SJSA1 (cell line): Measurements from ENCODE around the gene MAP3K6. TPM values are rescaled to one million over a fixed set of nuclear protein-coding genes. Genes with fewer than 3 reads are reported as not detected.

Experiments used
- DNase-seq, 2 experiments: peaks; one replicate each; pipeline ENCODE4 v3.0.0-alpha.2; 2015 to 2020; ENCODE audit warnings: low spot score in 2 of 2, low read depth in 1 of 2
- H3K27ac ChIP-seq: fragments of 250-450 bp; sonication (Bioruptor Pico); 2 replicates; pipeline ENCODE4 v1.5.1; 2020; ENCODE audit warnings: mild to moderate bottlenecking, moderate library complexity
- H3K27me3 ChIP-seq: fragments of 250-450 bp; sonication (Bioruptor Pico); replicated peaks from 2 replicates; pipeline ENCODE4 v1.5.1; 2020; ENCODE audit warnings: mild to moderate bottlenecking, moderate library complexity
- H3K36me3 ChIP-seq: fragments of 250-450 bp; sonication (Bioruptor Pico); 2 replicates; pipeline ENCODE4 v1.5.1; 2020; ENCODE audit warnings: mild to moderate bottlenecking
- H3K4me1 ChIP-seq: fragments of 250-450 bp; sonication (Bioruptor Pico); replicated peaks from 2 replicates; pipeline ENCODE4 v1.6.1; 2021; ENCODE audit warnings: mild to moderate bottlenecking
- H3K4me3 ChIP-seq: fragments of 250-450 bp; sonication (Bioruptor Pico); 2 replicates; pipeline ENCODE4 v1.5.1; 2020; ENCODE audit warnings: mild to moderate bottlenecking
- H3K9me3 ChIP-seq: fragments of 250-450 bp; sonication (Bioruptor Pico); replicated peaks from 2 replicates; pipeline ENCODE4 v1.5.1; 2020; ENCODE audit warnings: mild to moderate bottlenecking
- total RNA-seq: library from RNA; depleted of rRNA; stranded (reverse); fragments of >200 nt; shearing (Covaris generic); gene quantifications from 2 replicates; pipeline ENCODE4 v1.2.3, GENCODE V29; 2014

The MAP3K6 gene
- total RNA-seq, 1 experiment from 2014 or later, result 16.6 TPM

GRCh38 chr1:27335506-27336422 lies 31.0 kb downstream of the MAP3K6 start:
- Histone ChIP-seq H3K36me3 (peaks cover 61% of the 10 kb centered on the region), H3K4me1 (peaks cover 3% of the 10 kb centered on the region), H3K9me3 (no peaks in the 10 kb centered on the region), H3K4me3 (no peak overlapping the region), H3K27me3 (no peaks in the 10 kb centered on the region), H3K27ac (no peak overlapping the region)
- peak in 1 of 2 experiments; percentile 40 for DNase-seq

GRCh38 chr1:27333717-27334279 lies 33.0 kb downstream of the MAP3K6 start:
- Histone ChIP-seq H3K36me3 (peaks cover 74% of the 10 kb centered on the region), H3K9me3 (no peaks in the 10 kb centered on the region)
- DNase-seq, result peak in 1 of 2 experiments; percentile 41

GRCh38 chr1:27332536-27333281 lies 34.1 kb downstream of the MAP3K6 start:
- Histone ChIP-seq H3K4me1 (no peaks in the 10 kb centered on the region), H3K36me3 (peaks cover 79% of the 10 kb centered on the region), H3K27me3 (no peaks in the 10 kb centered on the region), H3K9me3 (no peaks in the 10 kb centered on the region), H3K4me3 (no peak overlapping the region), H3K27ac (no peak overlapping the region)
- peak in 1 of 2 experiments; percentile 55 for DNase-seq

More at GRCh38 chr1:27333717-27334279, 33.0 kb downstream of the MAP3K6 start:
- H3K27ac ChIP-seq, result no peak overlapping the region
- H3K27me3 ChIP-seq, result no peaks in the 10 kb centered on the region
- no peaks in the 10 kb centered on the region for H3K4me1 ChIP-seq
- no peak overlapping the region for H3K4me3 ChIP-seq

- Histone ChIP-seq H3K4me1 (no peaks in the 10 kb centered on the region), H3K27me3 (no peaks in the 10 kb centered on the region), H3K4me3 (no peak overlapping the region), H3K9me3 (no peaks in the 10 kb centered on the region), H3K27ac (no peak overlapping the region), H3K36me3 (peaks cover 85% of the 10 kb centered on the region)
- DNase-seq, result peak in 1 of 2 experiments; percentile 34
Observed at GRCh38 chr1:27331922-27332321, 34.8 kb downstream of the MAP3K6 start.

GRCh38 chr1:27331426-27331825 lies 35.3 kb downstream of the MAP3K6 start:
- Histone ChIP-seq H3K4me3 (no peak overlapping the region), H3K27me3 (no peaks in the 10 kb centered on the region), H3K9me3 (no peaks in the 10 kb centered on the region), H3K4me1 (no peaks in the 10 kb centered on the region), H3K27ac (no peak overlapping the region), H3K36me3 (peaks cover 90% of the 10 kb centered on the region)
- peak in 1 of 2 experiments; percentile 40 for DNase-seq

- Histone ChIP-seq H3K4me3 (no peak overlapping the region), H3K27ac (no peak overlapping the region), H3K27me3 (no peaks in the 10 kb centered on the region), H3K4me1 (no peaks in the 10 kb centered on the region), H3K9me3 (no peaks in the 10 kb centered on the region), H3K36me3 (peaks cover 92% of the 10 kb centered on the region)
- DNase-seq, result peak in 1 of 2 experiments; percentile 32
Observed at GRCh38 chr1:27330786-27331185, 36.0 kb downstream of the MAP3K6 start.

GRCh38 chr1:27327964-27328363 lies 38.8 kb downstream of the MAP3K6 start:
- Histone ChIP-seq H3K4me3 (no peak overlapping the region), H3K4me1 (peaks cover 8% of the 10 kb centered on the region), H3K36me3 (peaks cover 78% of the 10 kb centered on the region), H3K27ac (no peak overlapping the region), H3K27me3 (no peaks in the 10 kb centered on the region), H3K9me3 (no peaks in the 10 kb centered on the region)
- no peak for DNase-seq

GRCh38 chr1:27325286-27325685 lies 41.5 kb downstream of the MAP3K6 start:
- Histone ChIP-seq H3K36me3 (peaks cover 57% of the 10 kb centered on the region), H3K4me3 (no peak overlapping the region), H3K9me3 (no peaks in the 10 kb centered on the region), H3K27ac (no peak overlapping the region), H3K4me1 (peaks cover 13% of the 10 kb centered on the region), H3K27me3 (no peaks in the 10 kb centered on the region)
- DNase-seq, result no peak

- peak overlapping the region; percentile 68 for H3K4me3 ChIP-seq
- H3K36me3 ChIP-seq, result peaks cover 35% of the 10 kb centered on the region
- no peak for DNase-seq
- no peaks in the 10 kb centered on the region for H3K27me3 ChIP-seq
- H3K9me3 ChIP-seq, result no peaks in the 10 kb centered on the region
- H3K4me1 ChIP-seq, result peaks cover 13% of the 10 kb centered on the region
- H3K27ac ChIP-seq, result peak overlapping the region; percentile 71
Observed at GRCh38 chr1:27322569-27323240, 44.1 kb downstream of the MAP3K6 start.

- H3K4me1 ChIP-seq, result peaks cover 13% of the 10 kb centered on the region
- H3K27me3 ChIP-seq, result no peaks in the 10 kb centered on the region
- peak within 1 kb of the TSS; percentile 68 for H3K4me3 ChIP-seq
- H3K27ac ChIP-seq, result peak within 1 kb of the TSS; percentile 71
- no peaks in the 10 kb centered on the region for H3K9me3 ChIP-seq
- peak; percentile 95 to 97 for DNase-seq
- H3K36me3 ChIP-seq, result peaks cover 29% of the 10 kb centered on the region
Observed at GRCh38 chr1:27321813-27322568, 44.8 kb downstream of the MAP3K6 start, which contains the start of gene TMEM222. Gene TMEM222 (plus strand): TSS chr1:27322163. CDS start chr1:27322198, 35 bp downstream.

GRCh38 chr1:27318596-27318995 lies 48.2 kb downstream of the MAP3K6 start:
- Histone ChIP-seq H3K27me3 (peaks cover 2% of the 10 kb centered on the region), H3K36me3 (peaks cover 3% of the 10 kb centered on the region), H3K9me3 (no peaks in the 10 kb centered on the region), H3K27ac (no peak overlapping the region), H3K4me3 (no peak overlapping the region), H3K4me1 (peaks cover 11% of the 10 kb centered on the region)
- no peak for DNase-seq

GRCh38 chr1:27318136-27318535 lies 48.6 kb downstream of the MAP3K6 start:
- Histone ChIP-seq H3K9me3 (no peaks in the 10 kb centered on the region), H3K27me3 (peaks cover 3% of the 10 kb centered on the region), H3K36me3 (peaks cover 3% of the 10 kb centered on the region), H3K4me3 (no peak overlapping the region), H3K4me1 (peaks cover 7% of the 10 kb centered on the region), H3K27ac (no peak overlapping the region)
- DNase-seq, result no peak
